Esophagus muscularis mucosa (tissue), 4 donors: ENCODE measurements around the gene MARCHF2. TPM values are rescaled to one million over a fixed set of nuclear protein-coding genes. Genes with fewer than 3 reads are reported as not detected.

Experiments used
- DNase-seq: peaks from one replicate; pipeline ENCODE4 v3.0.0-alpha.2; 2017; ENCODE audit errors: extremely low spot score
- H3K27ac ChIP-seq, 4 donors: fragments of 200-600 bp; sonication (generic); replicated peaks in 1 of 4; 1 replicate in 3 of 4; 2 replicates in 1 of 4; pipeline ENCODE4 v1.5.1; 2016 to 2019; ENCODE audit warnings: mild to moderate bottlenecking in 1 of 4
- H3K27me3 ChIP-seq, 4 donors: fragments of 200-600 bp; sonication (generic); one replicate each; pipeline versions ENCODE4 v1.5.1 to v1.6.0; 2016 to 2019
- H3K36me3 ChIP-seq, 4 donors: fragments of 200-600 bp; sonication (generic); one replicate each; pipeline ENCODE4 v1.5.1; 2016 to 2019
- H3K4me1 ChIP-seq, 4 donors: fragments of 200-600 bp; sonication (generic); one replicate each; pipeline ENCODE4 v1.5.1; 2016 to 2019
- H3K4me3 ChIP-seq, 4 donors: fragments of 200-600 bp; sonication (generic); 1 replicate in 2 of 4; 2 replicates in 2 of 4; pipeline ENCODE4 v1.5.1; 2016 to 2019; ENCODE audit warnings: mild to moderate bottlenecking in 4 of 4, moderate library complexity in 1 of 4
- H3K9me3 ChIP-seq, 4 donors: fragments of 200-600 bp; sonication (generic); 1 replicate in 3 of 4; 2 replicates in 1 of 4; pipeline ENCODE4 v1.5.1; 2016 to 2019
- CTCF ChIP-seq, 3 experiments: fragments of 200-600 bp in 2 of 3; fragments of 450-650 bp in 1 of 3; sonication (generic) in 2 of 3; IDR thresholded peaks; one replicate each; pipeline ENCODE4 v1.5.1; 2017 to 2019; ENCODE audit warnings: antibody characterized with exemption in 3 of 3, mild to moderate bottlenecking in 2 of 3, moderate library complexity in 1 of 3
- EP300 ChIP-seq: sonication (generic); formaldehyde crosslinking; IDR thresholded peaks from one replicate; pipeline ENCODE4 v1.6.1; 2017; ENCODE audit warnings: antibody characterized with exemption
- POLR2A ChIP-seq: fragments of 450-650 bp; IDR thresholded peaks from one replicate; pipeline ENCODE4 v1.6.1; 2017; ENCODE audit warnings: antibody characterized with exemption, moderate library complexity, mild to moderate bottlenecking, low read depth
- POLR2AphosphoS5 ChIP-seq, 2 donors: sonication (generic); formaldehyde crosslinking; IDR thresholded peaks; one replicate each; pipeline ENCODE4 v1.6.1; 2017; ENCODE audit warnings: antibody characterized with exemption in 2 of 2
- WGBS: methylation state at CpG from one replicate; pipeline ENCODE4 v1.1.5; 2018; 5-methylcytosine and 5-hydroxymethylcytosine counted together
- intact Hi-C: fragments of 100-400 bp; cut with DNase I; formaldehyde crosslinking; loops from one replicate; pipeline ENCODE4 v1.15.1; 2023
- small RNA-seq, 3 donors: library from RNA; depleted of rRNA; stranded (forward); fragments of <200 nt; gene quantifications; one replicate each; pipeline ENCODE3, GENCODE V24; 2016
- total RNA-seq, 4 donors: library from RNA; depleted of rRNA; stranded (reverse); fragments of >200 nt; gene quantifications; one replicate each; pipeline versions ENCODE4 v1.1.0 to v1.2.1, GENCODE V29; 2016

The MARCHF2 gene
- total RNA-seq, 4 donors from 2014 or later: 227 to 286 (median 247) TPM

GRCh38 chr19:8487137-8487851 is 74.2 kb downstream of the MARCHF2 start:
- Histone ChIP-seq H3K27ac (peak overlapping the region in 3 of 4 donors; percentile 2 to 33 (median 10)), H3K4me3 (no peak overlapping the region), H3K36me3 (peaks cover 62 to 91% (median 82%) of the 10 kb centered on the region in 4 donors), H3K4me1 (peaks cover 12 to 31% (median 23%) of the 10 kb centered on the region in 4 donors), H3K9me3 (no peaks in the 10 kb centered on the region), H3K27me3 (no peaks in the 10 kb centered on the region)
- TF ChIP-seq CTCF (IDR thresholded peaks at IDR 0.05) (no peak), EP300 (no peak), POLR2AphosphoS5 (IDR thresholded peaks at IDR 0.05) (no peak), POLR2A (no peak)
- no peak for DNase-seq
- intact Hi-C loops: no loop called here
- WGBS: 60% methylated on average over 11 of the region's 13 CpGs

- Histone ChIP-seq H3K27ac (peak overlapping the region in 1 of 4 donors; percentile 2), H3K27me3 (no peaks in the 10 kb centered on the region), H3K4me1 (peaks cover 11 to 20% (median 15%) of the 10 kb centered on the region in 4 donors), H3K4me3 (no peak overlapping the region), H3K9me3 (no peaks in the 10 kb centered on the region), H3K36me3 (peaks cover 59 to 82% (median 75%) of the 10 kb centered on the region in 4 donors)
- intact Hi-C loops: no loop called here
- TF ChIP-seq POLR2AphosphoS5 (IDR thresholded peaks at IDR 0.05) (no peak), CTCF (IDR thresholded peaks at IDR 0.05) (no peak), EP300 (no peak), POLR2A (no peak)
- no peak for DNase-seq
- 73% methylated on average over 15 of the region's 15 CpGs for WGBS
These were observed 75.3 kb downstream of the MARCHF2 start for GRCh38 chr19:8488365-8488764.

Small RNA genes within 50 kb of the gene (small RNA-seq; reads per million reads assigned to genes)
- gene MIR4999: 0 to 0.93 (median 0.33) reads per million in 3 donors

Other genes starting within 250 kb of the MARCHF2 start
- 10 to 100 TPM; 21.0 to 51.7 (median 29.2) TPM for gene CERS4, start 203.9 kb upstream of the MARCHF2 start, total RNA-seq
- gene CD320, start 104.9 kb upstream of the MARCHF2 start, total RNA-seq: 10 to 100 TPM; 25.7 to 63.2 (median 47.4) TPM
- 10 to 100 TPM; 26.1 to 34.0 (median 29.3) TPM for gene NDUFA7, start 91.9 kb upstream of the MARCHF2 start, total RNA-seq
- gene RPS28, start 91.8 kb upstream of the MARCHF2 start, total RNA-seq: 100 to 1,000 TPM; 256 to 473 (median 358) TPM
- gene KANK3, start 70.0 kb upstream of the MARCHF2 start, total RNA-seq: 10 to 100 TPM; 23.7 to 36.0 (median 30.0) TPM
- gene ANGPTL4, start 49.1 kb upstream of the MARCHF2 start, total RNA-seq: 10 to 100 TPM in 3 of 4 donors, 1 to 10 TPM in 1; 3.7 to 37.9 (median 22.6) TPM
- gene RAB11B, start 22.9 kb upstream of the MARCHF2 start, total RNA-seq: 100 to 1,000 TPM in 1 of 4 donors, 10 to 100 TPM in 3; 27.8 to 101 (median 42.3) TPM
- 100 to 1,000 TPM; 103 to 126 (median 116) TPM for gene HNRNPM, start 31.7 kb downstream of the MARCHF2 start, total RNA-seq
- 1 to 10 TPM in 1 of 4 donors, under 1 TPM in 3; 0.26 to 1.3 (median 0.55) TPM for gene PRAM1, start 89.3 kb downstream of the MARCHF2 start, total RNA-seq
- 10 to 100 TPM; 11.3 to 24.5 (median 17.1) TPM for gene ZNF414, start 100.9 kb downstream of the MARCHF2 start, total RNA-seq
- gene MYO1F, start 164.1 kb downstream of the MARCHF2 start, total RNA-seq: 10 to 100 TPM in 2 of 4 donors, 1 to 10 TPM in 2; 7.2 to 21.2 (median 13.3) TPM
- 10 to 100 TPM; 13.1 to 25.7 (median 20.3) TPM for gene ADAMTS10, start 197.4 kb downstream of the MARCHF2 start, total RNA-seq
- not detected for gene NFILZ, start 217.3 kb downstream of the MARCHF2 start, total RNA-seq